ENCODE measurements around the gene SLC37A3. TPM values are rescaled to one million over a fixed set of nuclear protein-coding genes. Genes with fewer than 3 reads are reported as not detected.

Gene SLC37A3
- total RNA-seq, 6 donors from 2014 or later = 28.5 to 71.7 (median 39.0) TPM

- WGBS, 2 donors = 89% methylated on average over 10 of the region's 10 CpGs
- no peak for ATAC-seq (ENCODE audit: low FRiP score in 2 of 2)
- DNase-seq = no peak
- TF ChIP-seq EP300 (IDR thresholded peaks at IDR 0.05) = no peak
- no peak for TF ChIP-seq CTCF (IDR thresholded peaks at IDR 0.05)
- no peak for TF ChIP-seq POLR2AphosphoS5 (IDR thresholded peaks at IDR 0.05)
- no peak for TF ChIP-seq POLR2A (IDR thresholded peaks at IDR 0.05)
- H3K4me3 ChIP-seq = no peak overlapping the region
- no peaks in the 10 kb centered on the region for H3K36me3 ChIP-seq
- no peaks in the 10 kb centered on the region for H3K27me3 ChIP-seq
- H3K9me3 ChIP-seq = no peaks in the 10 kb centered on the region
- H3K4me1 ChIP-seq = peaks cover 9 to 14% (median 11%) of the 10 kb centered on the region in 4 donors
- peak overlapping the region in 1 of 4 donors; percentile 74 for H3K27ac ChIP-seq
Measured at GRCh38 chr7:140389445-140389844, 8.9 kb downstream of the SLC37A3 start.

- ATAC-seq (ENCODE audit: low FRiP score in 2 of 2) (no peak), DNase-seq (no peak)
- Histone ChIP-seq H3K4me1 (peaks cover 3 to 12% (median 9%) of the 10 kb centered on the region in 4 donors), H3K9me3 (no peaks in the 10 kb centered on the region), H3K27ac (no peak overlapping the region), H3K4me3 (no peak overlapping the region), H3K27me3 (no peaks in the 10 kb centered on the region), H3K36me3 (peaks cover 5 to 24% (median 15%) of the 10 kb centered on the region in 4 donors)
- TF ChIP-seq POLR2A (IDR thresholded peaks at IDR 0.05) (no peak), CTCF (IDR thresholded peaks at IDR 0.05) (no peak), POLR2AphosphoS5 (IDR thresholded peaks at IDR 0.05) (no peak), EP300 (IDR thresholded peaks at IDR 0.05) (no peak)
- WGBS, 2 donors = 36 to 63% methylated on average over 1 of the region's 1 CpG
Measured at GRCh38 chr7:140384894-140385545, 13.3 kb downstream of the SLC37A3 start.

- WGBS, 2 donors = 96% methylated on average over 6 of the region's 6 CpGs
- no peak for DNase-seq
- H3K4me1 ChIP-seq = peaks cover 3 to 12% (median 9%) of the 10 kb centered on the region in 4 donors
- H3K27ac ChIP-seq = no peak overlapping the region
- TF ChIP-seq POLR2AphosphoS5 (IDR thresholded peaks at IDR 0.05) (no peak), EP300 (IDR thresholded peaks at IDR 0.05) (no peak), POLR2A (IDR thresholded peaks at IDR 0.05) (no peak), CTCF (IDR thresholded peaks at IDR 0.05) (no peak)
- no peaks in the 10 kb centered on the region for H3K27me3 ChIP-seq
- no peak for ATAC-seq (ENCODE audit: low FRiP score in 2 of 2)
- peaks cover 5 to 33% (median 20%) of the 10 kb centered on the region in 4 donors for H3K36me3 ChIP-seq
- H3K9me3 ChIP-seq = no peaks in the 10 kb centered on the region
- no peak overlapping the region for H3K4me3 ChIP-seq
Measured at GRCh38 chr7:140383954-140384713, 14.2 kb downstream of the SLC37A3 start.

GRCh38 chr7:140375892-140376730, 22.2 kb downstream of the SLC37A3 start:
- ATAC-seq (ENCODE audit: low FRiP score in 2 of 2) (no peak), DNase-seq (no peak)
- Histone ChIP-seq H3K36me3 (peaks cover 3 to 41% (median 29%) of the 10 kb centered on the region in 4 donors), H3K9me3 (no peaks in the 10 kb centered on the region), H3K4me3 (no peak overlapping the region), H3K4me1 (no peaks in the 10 kb centered on the region), H3K27me3 (no peaks in the 10 kb centered on the region), H3K27ac (peak overlapping the region in 1 of 4 donors; percentile 27)
- whole genome bisulfite sequencing, 2 donors = 72 to 80% methylated on average over 8 of the region's 8 CpGs
- TF ChIP-seq POLR2AphosphoS5 (IDR thresholded peaks at IDR 0.05) = no peak
- no peak for TF ChIP-seq EP300 (IDR thresholded peaks at IDR 0.05)
- no peak for TF ChIP-seq CTCF (IDR thresholded peaks at IDR 0.05)
- no peak for TF ChIP-seq POLR2A (IDR thresholded peaks at IDR 0.05)

Data from upper lobe of left lung (tissue), 6 donors.